HL-60/S4 treated with phorbol 12-myristate 13-acetate at 8.2 ng/mL for 4 days and 3 days (cell line): ENCODE data around the gene CFAP58.

Experiments used
- in situ Hi-C: fragments of 300-500 bp; cut with MboI; formaldehyde crosslinking; loops from 2 replicates; pipeline ENCODE4 v1.15.0; 2022; ENCODE audit warnings: low sequenced_read_pairs

The CFAP58 gene

GRCh38 chr10:104351919-104352318 is 1.7 kb upstream of the CFAP58 start:
- in situ Hi-C loops = no loop called here

- in situ Hi-C loops = no loop called here
Observed at GRCh38 chr10:104359811-104360210, 6.2 kb downstream of the CFAP58 start.

GRCh38 chr10:104367904-104368303 is 14.3 kb downstream of the CFAP58 start:
- in situ Hi-C loops = no loop called here

GRCh38 chr10:104368381-104368780 is 14.7 kb downstream of the CFAP58 start:
- in situ Hi-C loops = no loop called here

DNA sequence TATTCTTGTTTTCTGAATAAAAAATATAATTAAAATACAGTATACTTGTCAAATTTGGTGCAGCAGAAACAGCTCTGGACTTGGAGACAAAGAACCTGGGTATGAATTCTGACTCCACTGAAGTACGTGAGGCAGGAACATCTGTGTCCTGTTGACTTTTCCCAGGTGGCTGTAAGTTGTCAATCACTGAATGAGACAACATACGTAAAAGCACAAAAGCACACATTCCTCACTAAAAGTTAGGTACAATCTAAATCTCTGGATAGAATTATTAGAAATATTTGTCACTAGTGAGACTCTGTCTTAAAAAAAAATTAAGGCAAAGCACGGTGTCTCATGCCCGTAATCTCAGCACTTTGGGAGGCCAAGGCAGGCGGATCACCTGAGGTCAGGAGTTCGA is 18.1 kb downstream of the CFAP58 start:
- in situ Hi-C loops = no loop called here

GRCh38 chr10:104374591-104374990 is 21.0 kb downstream of the CFAP58 start:
- in situ Hi-C loops = no loop called here

DNA sequence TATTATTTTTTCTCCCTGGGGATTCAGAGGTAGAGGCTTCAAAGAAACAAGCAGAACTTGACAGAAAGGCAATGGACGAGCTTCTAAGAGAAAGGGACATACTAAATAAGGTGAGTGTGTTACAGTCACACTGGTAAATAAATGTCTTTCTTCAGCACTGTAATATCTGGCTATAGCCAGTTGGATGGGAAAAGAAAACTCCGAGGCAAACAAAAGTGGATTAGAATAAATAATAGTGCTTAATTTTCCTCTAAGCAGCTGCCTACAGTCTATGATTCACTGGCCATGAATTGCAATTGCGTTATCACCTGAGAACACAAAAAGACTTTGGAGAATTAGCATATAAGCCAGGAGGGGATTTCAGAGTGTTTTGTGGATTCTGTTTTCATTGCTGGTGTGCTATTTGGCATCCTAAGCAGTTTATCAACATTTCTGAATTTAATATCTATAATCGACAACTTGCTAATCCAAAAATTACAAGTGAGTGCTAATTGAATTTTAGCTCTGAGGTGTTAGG is 23.2 kb downstream of the CFAP58 start:
- in situ Hi-C loops = no loop called here

DNA sequence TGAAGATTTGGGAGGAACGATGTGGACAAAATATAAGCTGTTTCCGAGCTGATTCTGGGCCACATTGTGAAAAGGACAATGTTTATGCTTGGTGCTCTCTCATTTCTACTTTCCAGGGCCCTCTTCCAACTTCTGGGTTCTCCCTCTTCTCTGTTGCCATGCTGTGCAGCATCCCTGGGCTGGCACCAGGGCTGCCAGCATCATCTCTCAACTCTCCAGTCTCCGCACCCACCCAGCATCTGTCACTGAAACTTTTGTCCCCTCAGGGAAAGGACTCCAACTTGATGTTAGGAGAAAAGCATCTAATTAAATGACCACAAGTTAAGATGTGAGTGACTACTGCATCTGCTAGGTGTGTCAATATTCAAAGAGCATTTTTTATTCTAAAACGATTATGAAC is 26.7 kb downstream of the CFAP58 start:
- in situ Hi-C loops = no loop called here

DNA sequence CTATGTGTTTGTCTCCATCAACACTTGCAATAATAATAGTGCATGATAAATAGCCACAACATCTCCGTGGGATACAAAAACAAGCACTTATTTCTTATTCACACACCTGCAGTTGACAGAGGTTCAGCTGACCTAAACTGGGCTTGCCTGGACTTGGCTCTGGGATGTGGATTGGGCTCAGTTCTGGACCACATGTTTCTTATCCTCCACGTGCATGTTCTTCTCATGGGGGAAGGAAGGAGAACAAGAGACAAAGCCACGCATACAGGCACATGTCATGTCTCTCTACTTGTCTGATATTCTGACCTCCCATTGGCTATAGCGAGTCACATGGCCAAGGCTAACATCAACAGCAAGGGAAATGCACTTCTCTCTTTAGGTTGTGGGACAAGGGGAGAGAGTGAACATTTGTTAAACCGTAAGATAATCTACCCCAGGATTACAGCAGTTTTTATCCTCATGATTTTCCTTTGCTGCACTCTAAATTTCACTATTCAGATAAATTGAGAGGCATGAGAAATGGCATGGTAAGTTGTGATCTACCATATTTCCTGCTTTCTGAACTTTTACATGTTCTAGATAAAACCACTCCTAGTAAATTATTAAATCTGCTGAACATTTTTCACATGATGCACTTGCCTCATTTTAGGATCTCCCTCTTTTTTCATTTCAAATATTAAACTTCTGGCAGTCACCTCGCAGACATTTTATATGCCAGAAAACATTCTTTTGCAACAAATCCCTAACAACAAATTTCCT is 33.7 kb downstream of the CFAP58 start:
- in situ Hi-C loops = no loop called here

DNA sequence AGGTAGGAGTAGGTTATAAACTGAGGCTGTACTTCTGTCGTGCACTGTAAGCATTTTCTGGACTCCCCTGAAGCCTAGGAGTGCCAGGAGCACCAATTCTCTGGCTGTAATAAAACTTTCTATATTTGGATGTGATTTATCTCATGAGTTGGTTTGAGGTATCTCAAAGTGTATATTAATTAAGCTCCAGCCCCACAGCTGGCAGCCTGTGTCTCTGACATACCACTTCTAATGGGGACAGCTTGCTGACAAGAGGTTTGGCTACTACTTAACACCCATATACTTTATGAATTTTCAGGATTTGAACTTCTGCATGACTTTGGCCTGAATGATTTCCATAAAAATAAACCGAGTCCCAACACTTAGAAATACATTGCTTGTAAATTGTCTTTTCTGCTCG is 35.2 kb downstream of the CFAP58 start:
- in situ Hi-C loops = no loop called here

GRCh38 chr10:104391150-104391968 is 37.7 kb downstream of the CFAP58 start:
- in situ Hi-C loops = no loop called here

DNA sequence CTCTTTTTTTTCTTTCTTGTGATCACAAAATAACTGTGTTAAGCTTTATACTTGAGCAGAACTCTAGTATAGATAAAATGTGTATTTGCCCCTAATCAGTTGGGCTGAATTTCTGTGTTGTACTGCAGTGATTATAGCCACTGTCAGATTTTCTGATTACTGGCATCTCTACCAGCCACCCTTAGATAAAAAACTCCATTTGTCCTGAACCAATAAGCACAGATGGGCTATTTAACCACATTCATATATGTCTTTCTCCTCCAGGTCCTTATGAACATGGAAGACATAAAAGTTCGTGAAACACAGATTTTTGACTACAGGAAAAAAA is 38.3 kb downstream of the CFAP58 start:
- in situ Hi-C loops = no loop called here

GRCh38 chr10:104393387-104393786 is 39.8 kb downstream of the CFAP58 start:
- in situ Hi-C loops = no loop called here

- in situ Hi-C loops = no loop called here
Observed at GRCh38 chr10:104396581-104396980, 42.9 kb downstream of the CFAP58 start.

GRCh38 chr10:104403636-104404035 is 50.0 kb downstream of the CFAP58 start:
- in situ Hi-C loops = no loop called here

DNA sequence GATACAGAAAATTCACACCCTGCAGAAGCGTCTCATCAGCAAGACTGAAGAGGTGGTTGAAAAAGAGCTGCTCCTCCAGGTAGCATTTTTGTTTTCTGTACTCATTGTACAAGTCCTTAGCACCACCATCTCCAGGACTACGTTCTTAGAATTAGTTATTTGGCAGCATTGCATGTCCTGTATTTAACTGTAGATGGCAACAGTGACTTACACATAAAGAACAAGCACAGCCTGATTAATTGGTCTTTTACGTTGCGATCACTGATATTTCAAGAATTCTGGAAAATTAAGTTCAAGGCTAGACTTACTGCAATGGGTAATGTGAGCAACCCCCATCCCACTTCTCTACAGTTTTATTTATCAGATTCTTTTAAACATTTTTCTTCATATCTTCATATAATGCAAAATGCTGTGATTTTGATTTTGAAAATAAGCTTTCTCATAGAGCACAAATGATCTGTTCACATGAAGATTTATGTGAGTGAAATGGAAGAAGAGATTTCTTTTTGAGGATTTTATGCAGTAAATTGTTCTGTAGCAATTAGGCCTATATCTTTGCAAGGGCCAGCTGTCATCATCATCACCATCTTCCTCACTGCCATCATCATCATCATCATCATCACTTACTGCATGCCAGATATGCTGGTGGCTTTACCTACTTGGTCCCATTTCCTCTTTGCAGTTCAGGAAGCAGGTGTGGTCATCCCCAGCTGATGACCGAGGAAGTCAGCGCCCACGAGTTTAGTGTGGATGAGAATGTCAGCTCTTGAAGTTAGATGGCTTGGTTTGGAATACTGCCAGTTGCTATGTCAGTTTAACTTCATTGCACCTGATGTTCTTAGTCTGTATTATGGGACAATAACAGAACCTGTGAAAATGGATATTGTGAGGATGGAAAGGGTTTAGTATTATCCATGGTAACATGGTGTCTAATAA is 53.4 kb downstream of the CFAP58 start:
- in situ Hi-C loops = no loop called here

- in situ Hi-C loops = no loop called here
Observed at GRCh38 chr10:104413528-104413927, 59.9 kb downstream of the CFAP58 start.

DNA sequence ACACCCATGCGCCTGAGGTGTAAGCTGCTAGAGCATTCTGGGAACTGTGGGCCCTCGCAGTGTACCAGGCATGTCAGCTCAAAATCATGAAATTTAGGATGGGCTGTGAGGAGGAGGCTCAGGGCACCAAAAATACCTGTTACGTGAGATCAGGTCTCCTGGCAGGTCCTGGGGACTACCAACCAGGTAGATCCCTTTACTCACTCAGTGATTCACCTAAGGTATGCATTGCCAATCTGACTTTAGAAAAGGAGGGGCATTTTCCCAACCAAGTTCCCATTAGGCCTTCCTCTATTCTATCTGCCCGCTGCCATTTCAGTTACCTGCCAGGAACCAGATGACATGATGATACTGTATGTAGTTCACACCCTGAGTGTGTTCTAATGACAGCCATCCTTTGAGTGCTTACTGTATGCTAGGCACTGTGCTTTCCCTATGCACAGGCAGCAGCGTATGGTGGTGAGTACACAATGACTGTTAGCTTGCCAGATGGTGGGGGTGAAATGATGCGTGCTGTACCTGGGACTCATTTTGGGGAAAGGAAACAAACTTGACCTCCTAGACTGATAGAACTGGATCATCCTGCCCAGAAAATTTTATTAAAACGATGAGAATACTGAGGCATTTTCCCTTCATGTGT is 62.0 kb downstream of the CFAP58 start:
- in situ Hi-C loops = no loop called here

DNA sequence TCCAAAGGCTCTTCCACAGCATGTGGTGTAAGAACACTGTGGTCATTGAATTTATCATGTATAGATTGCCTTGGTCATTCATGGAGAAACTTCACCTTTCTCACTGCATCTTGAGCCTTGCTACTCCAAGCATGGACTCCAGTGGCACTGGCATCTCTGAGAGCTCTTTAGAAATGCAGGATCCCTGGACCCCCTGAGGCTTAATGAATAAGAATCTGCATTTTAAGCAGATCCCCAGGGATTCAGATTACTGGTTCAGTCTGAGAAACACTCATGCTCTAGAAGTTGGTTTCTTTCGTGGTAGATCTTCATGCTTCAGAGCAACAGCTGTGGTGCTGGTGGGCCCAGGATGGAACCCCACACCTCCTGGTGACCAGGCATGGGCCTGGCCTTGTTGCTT is 63.2 kb downstream of the CFAP58 start:
- in situ Hi-C loops = no loop called here

GRCh38 chr10:104417637-104418292 is 64.1 kb downstream of the CFAP58 start:
- in situ Hi-C loops = no loop called here
